H9 (cell line): ENCODE results near the gene TPGS1. TPM values are rescaled to one million over a fixed set of nuclear protein-coding genes. Genes with fewer than 3 reads are reported as not detected.

Experiments used
- DNase-seq: peaks from one replicate; pipeline ENCODE4 v3.0.0-alpha.2; 2017
- H2AFZ ChIP-seq: one replicate; pipeline ENCODE4 v1.6.1; 2013; ENCODE audit warnings: mild to moderate bottlenecking, low read length, control low read depth, moderate library complexity
- H2AK5ac ChIP-seq: 2 replicates; pipeline ENCODE4 v1.6.1; 2013; ENCODE audit warnings: low read length, control low read depth, mixed read lengths; ENCODE audit not compliant: insufficient read length
- H2BK120ac ChIP-seq: one replicate; pipeline ENCODE4 v1.6.1; 2013; ENCODE audit warnings: low read depth, mild to moderate bottlenecking, low read length, control low read depth, inconsistent platforms; ENCODE audit not compliant: poor library complexity, severe bottlenecking
- H2BK12ac ChIP-seq: 2 replicates; pipeline ENCODE4 v1.6.1; 2013; ENCODE audit warnings: low read length, control low read depth, mixed read lengths, low read depth; ENCODE audit not compliant: insufficient read length
- H2BK15ac ChIP-seq: 2 replicates; pipeline ENCODE4 v1.6.1; 2013; ENCODE audit warnings: low read depth, low read length, control low read depth
- H2BK20ac ChIP-seq: one replicate; pipeline ENCODE4 v1.6.1; 2013; ENCODE audit warnings: low read depth, mild to moderate bottlenecking, low read length, control low read depth, inconsistent platforms; ENCODE audit not compliant: poor library complexity, severe bottlenecking
- H2BK5ac ChIP-seq: 2 replicates; pipeline ENCODE4 v1.6.1; 2013; ENCODE audit warnings: low read length, control low read depth, mixed read lengths; ENCODE audit not compliant: insufficient read length
- H3K14ac ChIP-seq: 2 replicates; pipeline ENCODE4 v1.6.1; 2013; ENCODE audit warnings: low read length, control low read depth; ENCODE audit not compliant: insufficient read depth
- H3K18ac ChIP-seq: 2 replicates; pipeline ENCODE4 v1.6.1; 2013; ENCODE audit warnings: low read depth, mild to moderate bottlenecking, mixed read lengths, low read length, control low read depth; ENCODE audit not compliant: insufficient read length
- H3K23ac ChIP-seq: 2 replicates; pipeline ENCODE4 v1.6.1; 2013; ENCODE audit warnings: low read length, control low read depth, mixed read lengths, low read depth; ENCODE audit not compliant: insufficient read length
- H3K23me2 ChIP-seq: 2 replicates; pipeline ENCODE4 v1.6.1; 2013; ENCODE audit warnings: low read depth, mild to moderate bottlenecking, mixed read lengths, low read length, control low read depth; ENCODE audit not compliant: insufficient read length, poor library complexity, severe bottlenecking
- H3K27ac ChIP-seq: 2 replicates; pipeline ENCODE4 v1.5.1; 2013; ENCODE audit warnings: low read length, control low read depth, mixed read lengths, low read depth; ENCODE audit not compliant: insufficient read length
- H3K27me3 ChIP-seq: 2 replicates; pipeline ENCODE4 v1.6.1; 2013; ENCODE audit warnings: low read length, control low read depth, inconsistent platforms; ENCODE audit not compliant: insufficient read depth
- H3K4ac ChIP-seq: 2 replicates; pipeline ENCODE4 v1.6.1; 2013; ENCODE audit warnings: low read depth, mild to moderate bottlenecking, control low read depth, inconsistent platforms, low read length, moderate library complexity
- H3K4me1 ChIP-seq: 2 replicates; pipeline ENCODE4 v1.6.1; 2013; ENCODE audit warnings: low read length, control low read depth, inconsistent platforms; ENCODE audit not compliant: insufficient read depth
- H3K4me2 ChIP-seq: 2 replicates; pipeline ENCODE4 v1.6.1; 2013; ENCODE audit warnings: low read length, control low read depth, mixed read lengths; ENCODE audit not compliant: insufficient read length, insufficient read depth
- H3K56ac ChIP-seq: 2 replicates; pipeline ENCODE4 v1.6.1; 2013; ENCODE audit warnings: low read depth, mild to moderate bottlenecking, mixed read lengths, low read length, control low read depth; ENCODE audit not compliant: insufficient read length
- H3K79me1 ChIP-seq: 2 replicates; pipeline ENCODE4 v1.6.1; 2013; ENCODE audit warnings: low read depth, mild to moderate bottlenecking, moderate library complexity, low read length, control low read depth, inconsistent platforms; ENCODE audit not compliant: insufficient read depth, poor library complexity, severe bottlenecking
- H3K79me2 ChIP-seq: 2 replicates; pipeline ENCODE4 v1.6.1; 2013; ENCODE audit warnings: low read length, control low read depth, inconsistent platforms; ENCODE audit not compliant: insufficient read depth
- H3K9ac ChIP-seq: 2 replicates; pipeline ENCODE4 v1.6.1; 2013; ENCODE audit warnings: low read length, control low read depth, mixed read lengths; ENCODE audit not compliant: insufficient read length; ENCODE audit errors: extremely low read depth
- H3K9me3 ChIP-seq: one replicate; pipeline ENCODE4 v1.6.1; 2013; ENCODE audit warnings: low read depth, low read length, inconsistent platforms; ENCODE audit not compliant: control insufficient read depth
- H3T11ph ChIP-seq: one replicate; pipeline ENCODE4 v1.6.1; 2013; ENCODE audit warnings: mild to moderate bottlenecking, low read length, control low read depth, inconsistent platforms
- H4K20me1 ChIP-seq: one replicate; pipeline ENCODE4 v1.6.1; 2013; ENCODE audit not compliant: control insufficient read depth, insufficient read length, insufficient read depth
- H4K5ac ChIP-seq: 2 replicates; pipeline ENCODE4 v1.6.1; 2013; ENCODE audit warnings: low read depth, mild to moderate bottlenecking, mixed read lengths, low read length, control low read depth; ENCODE audit not compliant: insufficient read length
- H4K8ac ChIP-seq: replicated peaks from 2 replicates; pipeline ENCODE4 v1.6.1; 2013; ENCODE audit warnings: low read length, control low read depth, mixed read lengths, low read depth; ENCODE audit not compliant: insufficient read length
- H4K91ac ChIP-seq: 2 replicates; pipeline ENCODE4 v1.6.1; 2013; ENCODE audit warnings: low read depth, mild to moderate bottlenecking, moderate library complexity, mixed read lengths, low read length, control low read depth; ENCODE audit not compliant: insufficient read length
- H3K27ac Mint-ChIP-seq, 3 experiments: 2 replicates in 2 of 3; 3 replicates in 1 of 3; pipeline ENCODE4 v1.8.0; 2020 to 2021; ENCODE audit warnings: mixed read lengths in 3 of 3, mild to moderate bottlenecking in 1 of 3, moderate library complexity in 1 of 3
- H3K27me3 Mint-ChIP-seq: 2 replicates; pipeline ENCODE4 v1.8.0; 2021; ENCODE audit warnings: low read depth, mild to moderate bottlenecking, moderate library complexity, mixed read lengths
- H3K36me3 Mint-ChIP-seq, 3 experiments: 2 replicates in 2 of 3; 3 replicates in 1 of 3; pipeline ENCODE4 v1.8.0; 2020 to 2021; ENCODE audit warnings: low read depth in 3 of 3, mixed read lengths in 3 of 3; ENCODE audit not compliant: insufficient read depth in 1 of 3
- H3K4me1 Mint-ChIP-seq, 2 experiments: 2 replicates each; pipeline ENCODE4 v1.8.0; 2020; ENCODE audit warnings: mixed read lengths in 2 of 2
- H3K4me3 Mint-ChIP-seq, 2 experiments: 2 replicates in 1 of 2; 3 replicates in 1 of 2; pipeline ENCODE4 v1.8.0; 2020 to 2021; ENCODE audit warnings: mild to moderate bottlenecking in 2 of 2, mixed read lengths in 2 of 2, moderate library complexity in 1 of 2
- H3K9me3 Mint-ChIP-seq, 2 experiments: 2 replicates in 1 of 2; 3 replicates in 1 of 2; pipeline ENCODE4 v1.8.0; 2020; ENCODE audit warnings: mild to moderate bottlenecking in 2 of 2, mixed read lengths in 2 of 2, moderate library complexity in 1 of 2
- WGBS: extraction: QIAGEN DNeasy Blood & Tissue Kit; methylation state at CpG from one replicate; pipeline ENCODE4 v1.1.7; 2013; ENCODE audit warnings: missing lambda C conversion rate, low lambda C conversion rate, mixed read lengths; ENCODE audit not compliant: insufficient read length; ENCODE audit errors: extremely low coverage; 5-methylcytosine and 5-hydroxymethylcytosine counted together
- total RNA-seq: library from RNA; stranded (reverse); gene quantifications from 2 replicates; pipeline ENCODE4 v1.2.1, GENCODE V29; 2021
- TF ChIP-seq, protein P1 (sequence below): fragments of 200-600 bp; sonication (generic); conservative IDR thresholded peaks from 3 replicates; pipeline ENCODE4 v1.8.0; 2021; ENCODE audit warnings: antibody characterized with exemption, mild to moderate bottlenecking

TPGS1 gene
- total RNA-seq, 1 experiment from 2014 or later = 7.4 TPM

DNA sequence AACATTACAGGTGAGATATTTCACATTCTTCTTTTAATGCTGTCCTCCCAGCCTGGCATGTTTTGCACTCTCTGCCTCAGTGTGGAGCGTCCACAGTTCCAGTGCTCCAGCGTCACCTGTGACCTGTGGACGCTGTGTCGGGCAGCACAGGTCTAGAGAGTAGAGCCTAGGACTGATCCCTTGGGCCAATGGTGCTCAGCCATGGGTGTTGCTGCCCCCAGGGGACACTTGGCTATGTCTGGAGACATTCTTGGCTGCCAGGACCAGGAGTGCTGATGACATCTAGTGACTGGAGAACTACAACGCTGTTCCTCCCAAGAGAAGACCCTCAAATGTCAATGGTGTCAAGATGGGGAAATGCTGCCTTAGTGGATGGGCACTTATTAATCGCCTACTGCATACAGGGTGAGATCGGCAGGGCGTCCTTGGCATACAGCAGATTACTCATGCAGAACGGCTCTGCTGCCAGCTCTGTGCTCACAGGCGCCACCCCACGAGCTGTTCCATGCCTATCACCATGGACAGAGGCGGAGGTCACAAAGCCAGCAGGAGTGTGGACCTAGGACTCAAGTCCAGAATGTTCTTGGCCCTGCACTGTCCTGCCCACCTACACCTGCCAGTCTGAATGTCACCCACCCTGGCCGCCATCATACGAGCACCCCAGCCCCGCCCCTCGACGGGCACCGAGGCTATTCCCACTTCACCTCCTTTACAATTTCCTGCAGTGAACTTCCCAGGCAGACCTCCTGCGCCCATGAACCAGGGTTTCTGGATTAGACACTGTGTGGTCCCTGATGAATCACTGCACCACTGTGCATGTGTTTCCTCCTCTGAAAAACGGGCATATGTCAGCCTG lies 24.9 kb upstream of the TPGS1 start:
- Mint-ChIP-seq H3K27ac (no peak overlapping the region), H3K4me1 (peaks cover 24 to 33% of the 10 kb centered on the region in 2 experiments), H3K27me3 (peaks cover 39% of the 10 kb centered on the region), H3K36me3 (peaks cover 2 to 10% (median 5%) of the 10 kb centered on the region in 3 experiments; a peak in 5 of 7 replicates), H3K9me3 (peaks cover 16 to 24% of the 10 kb centered on the region in 2 experiments), H3K4me3 (no peak overlapping the region)
- Histone ChIP-seq H3K18ac (no peak overlapping the region), H2BK15ac (no peak overlapping the region), H4K20me1 (peaks cover 4% of the 10 kb centered on the region), H2AK5ac (no peak overlapping the region), H3K79me1 (no peaks in the 10 kb centered on the region), H4K91ac (no peak overlapping the region), H4K5ac (no peak overlapping the region), H3K23ac (no peak overlapping the region), H4K8ac (no peak overlapping the region), H3K9me3 (no peaks in the 10 kb centered on the region), H3K4me2 (no peak overlapping the region), H3K27ac (no peak overlapping the region), H3K4ac (no peak overlapping the region), H3K23me2 (no peaks in the 10 kb centered on the region), H2BK120ac (no peak overlapping the region), H3K4me1 (no peaks in the 10 kb centered on the region; the same call in 1 of the 2 replicates), H2BK12ac (no peak overlapping the region), H2AFZ (no peak overlapping the region), H3T11ph (no peak overlapping the region), H2BK5ac (no peak overlapping the region), H3K79me2 (no peaks in the 10 kb centered on the region), H3K27me3 (no peaks in the 10 kb centered on the region), H3K9ac (no peak overlapping the region), H3K56ac (no peak overlapping the region), H2BK20ac (no peak overlapping the region), H3K14ac (no peak overlapping the region)
- TF ChIP-seq, protein P1, sequence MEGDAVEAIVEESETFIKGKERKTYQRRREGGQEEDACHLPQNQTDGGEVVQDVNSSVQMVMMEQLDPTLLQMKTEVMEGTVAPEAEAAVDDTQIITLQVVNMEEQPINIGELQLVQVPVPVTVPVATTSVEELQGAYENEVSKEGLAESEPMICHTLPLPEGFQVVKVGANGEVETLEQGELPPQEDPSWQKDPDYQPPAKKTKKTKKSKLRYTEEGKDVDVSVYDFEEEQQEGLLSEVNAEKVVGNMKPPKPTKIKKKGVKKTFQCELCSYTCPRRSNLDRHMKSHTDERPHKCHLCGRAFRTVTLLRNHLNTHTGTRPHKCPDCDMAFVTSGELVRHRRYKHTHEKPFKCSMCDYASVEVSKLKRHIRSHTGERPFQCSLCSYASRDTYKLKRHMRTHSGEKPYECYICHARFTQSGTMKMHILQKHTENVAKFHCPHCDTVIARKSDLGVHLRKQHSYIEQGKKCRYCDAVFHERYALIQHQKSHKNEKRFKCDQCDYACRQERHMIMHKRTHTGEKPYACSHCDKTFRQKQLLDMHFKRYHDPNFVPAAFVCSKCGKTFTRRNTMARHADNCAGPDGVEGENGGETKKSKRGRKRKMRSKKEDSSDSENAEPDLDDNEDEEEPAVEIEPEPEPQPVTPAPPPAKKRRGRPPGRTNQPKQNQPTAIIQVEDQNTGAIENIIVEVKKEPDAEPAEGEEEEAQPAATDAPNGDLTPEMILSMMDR = peak; percentile 45
- no peak for DNase-seq
- no CpG with 5 or more reads among the region's 20 CpGs for WGBS
